Measurements from ENCODE around the gene SPON1. TPM values are rescaled to one million over a fixed set of nuclear protein-coding genes. Genes with fewer than 3 reads are reported as not detected.

The SPON1 gene
- total RNA-seq, 1 experiment from 2014 or later: 0.20 TPM

- Histone ChIP-seq H3K14ac (ENCODE audit: insufficient read depth, low read length) (no peak overlapping the region), H3K18ac (ENCODE audit: insufficient read length, low read depth, low read length) (no peak overlapping the region), H3K23me2 (ENCODE audit: insufficient read length, low read depth, low read length, poor library complexity, severe bottlenecking) (no peaks in the 10 kb centered on the region), H3K27me3 (ENCODE audit: insufficient read depth, low read length) (no peaks in the 10 kb centered on the region), H3K27ac (ENCODE audit: insufficient read length, low read depth, low read length) (no peak overlapping the region), H2BK12ac (ENCODE audit: insufficient read length, low read depth, low read length) (no peak overlapping the region), H2BK120ac (ENCODE audit: low read depth, low read length, poor library complexity, severe bottlenecking) (no peak overlapping the region), H3K4me2 (ENCODE audit: insufficient read depth, insufficient read length, low read length) (no peak overlapping the region), H2BK5ac (ENCODE audit: insufficient read length, low read length) (no peak overlapping the region), H2BK20ac (ENCODE audit: low read depth, low read length, poor library complexity, severe bottlenecking) (no peak overlapping the region), H3K56ac (ENCODE audit: insufficient read length, low read depth, low read length) (no peak overlapping the region), H2AK5ac (ENCODE audit: insufficient read length, low read length) (no peak overlapping the region), H3T11ph (ENCODE audit: low read length) (no peak overlapping the region), H2BK15ac (ENCODE audit: low read depth, low read length) (no peak overlapping the region), H3K4ac (ENCODE audit: low read depth, low read length) (no peak overlapping the region), H4K20me1 (ENCODE audit: control insufficient read depth, insufficient read depth, insufficient read length) (no peaks in the 10 kb centered on the region), H4K5ac (ENCODE audit: insufficient read length, low read depth, low read length) (no peak overlapping the region), H4K91ac (ENCODE audit: insufficient read length, low read depth, low read length) (no peak overlapping the region), H3K23ac (ENCODE audit: insufficient read length, low read depth, low read length) (no peak overlapping the region), H3K9ac (ENCODE audit: extremely low read depth, insufficient read length, low read length) (no peak overlapping the region), H2AFZ (ENCODE audit: low read length) (no peak overlapping the region), H3K9me3 (ENCODE audit: control insufficient read depth, low read depth, low read length) (no peaks in the 10 kb centered on the region), H3K79me1 (ENCODE audit: insufficient read depth, low read depth, low read length, poor library complexity, severe bottlenecking) (peaks cover 13% of the 10 kb centered on the region), H3K79me2 (ENCODE audit: insufficient read depth, low read length) (peaks cover 63% of the 10 kb centered on the region; the same call in 1 of the 2 replicates), H4K8ac (replicated peaks; ENCODE audit: insufficient read length, low read depth, low read length) (no peak overlapping the region), H3K4me1 (ENCODE audit: insufficient read depth, low read length) (peaks cover 17% of the 10 kb centered on the region; the same call in 1 of the 2 replicates)
- Mint-ChIP-seq H3K4me3 (no peak overlapping the region), H3K27me3 (ENCODE audit: low read depth) (no peaks in the 10 kb centered on the region), H3K36me3 (ENCODE audit: insufficient read depth in 1 of 3, low read depth in 3 of 3) (no peaks in the 10 kb centered on the region), H3K27ac (no peak overlapping the region), H3K9me3 (no peaks in the 10 kb centered on the region), H3K4me1 (peaks cover 36 to 51% of the 10 kb centered on the region in 2 experiments)
- DNase-seq: no peak
- TF ChIP-seq CTCF (conservative IDR thresholded peaks at IDR 0.05): no peak
Measured at GRCh38 chr11:14304601-14305000, 342.1 kb downstream of the SPON1 start.

All from H9 (cell line).